Neural crest cell (in vitro differentiated cells): ENCODE results near the gene EARS2. TPM values are rescaled to one million over a fixed set of nuclear protein-coding genes. Genes with fewer than 3 reads are reported as not detected.
A peak's percentile ranks its signal among the peaks of the same experiment; 100 is the strongest.
"Not testable (repeated sequence)": the region's sequence is repeated elsewhere in the genome, so short reads cannot be mapped to it uniquely, and the experiment has no call there.

ENCODE experiments used
- DNase-seq: peaks from one replicate; pipeline ENCODE4 v3.0.0; 2021; ENCODE audit warnings: low read depth, mixed read lengths, low spot score
- H3K27ac Mint-ChIP-seq: one replicate; pipeline ENCODE4 v1.8.0; 2021; ENCODE audit warnings: mild to moderate bottlenecking, mixed read lengths; ENCODE audit not compliant: unreplicated experiment
- H3K27me3 Mint-ChIP-seq: 2 replicates; pipeline ENCODE4 v1.8.0; 2021; ENCODE audit warnings: low read depth, mild to moderate bottlenecking, mixed read lengths
- H3K36me3 Mint-ChIP-seq: 2 replicates; pipeline ENCODE4 v1.8.0; 2021; ENCODE audit warnings: low read depth, mild to moderate bottlenecking, mixed read lengths
- H3K4me1 Mint-ChIP-seq: 2 replicates; pipeline ENCODE4 v1.8.0; 2021; ENCODE audit warnings: mixed read lengths
- H3K4me3 Mint-ChIP-seq: one replicate; pipeline ENCODE4 v1.8.0; 2021; ENCODE audit warnings: mild to moderate bottlenecking, mixed read lengths
- H3K9me3 Mint-ChIP-seq: 2 replicates; pipeline ENCODE4 v1.8.0; 2021; ENCODE audit warnings: mixed read lengths
- CTCF ChIP-seq: fragments of 200-600 bp; sonication (generic); conservative IDR thresholded peaks from 2 replicates; pipeline ENCODE4 v1.5.0; 2021; ENCODE audit warnings: antibody characterized with exemption, mild to moderate bottlenecking
- total RNA-seq: library from RNA; stranded (reverse); gene quantifications from 2 replicates; pipeline ENCODE4 v1.2.1, GENCODE V29; 2021

Gene EARS2
- total RNA-seq, 1 donor from 2014 or later: 27.5 TPM

- TF ChIP-seq CTCF: no peak
- Mint-ChIP-seq H3K9me3 (no peaks in the 10 kb centered on the region), H3K27me3 (no peaks in the 10 kb centered on the region), H3K36me3 (peaks cover 2% of the 10 kb centered on the region), H3K27ac (no peak overlapping the region), H3K4me1 (peaks cover 15% of the 10 kb centered on the region), H3K4me3 (no peak overlapping the region)
- no peak for DNase-seq
Measured at GRCh38 chr16:23512168-23512695, 44.9 kb downstream of the EARS2 start.

GRCh38 chr16:23511731-23512130, 45.4 kb downstream of the EARS2 start:
- Mint-ChIP-seq H3K4me3 (peak overlapping the region; percentile 90), H3K4me1 (peaks cover 19% of the 10 kb centered on the region), H3K36me3 (peaks cover 2% of the 10 kb centered on the region), H3K27me3 (no peaks in the 10 kb centered on the region), H3K27ac (no peak overlapping the region), H3K9me3 (no peaks in the 10 kb centered on the region)
- no peak for TF ChIP-seq CTCF
- no peak for DNase-seq

DNA sequence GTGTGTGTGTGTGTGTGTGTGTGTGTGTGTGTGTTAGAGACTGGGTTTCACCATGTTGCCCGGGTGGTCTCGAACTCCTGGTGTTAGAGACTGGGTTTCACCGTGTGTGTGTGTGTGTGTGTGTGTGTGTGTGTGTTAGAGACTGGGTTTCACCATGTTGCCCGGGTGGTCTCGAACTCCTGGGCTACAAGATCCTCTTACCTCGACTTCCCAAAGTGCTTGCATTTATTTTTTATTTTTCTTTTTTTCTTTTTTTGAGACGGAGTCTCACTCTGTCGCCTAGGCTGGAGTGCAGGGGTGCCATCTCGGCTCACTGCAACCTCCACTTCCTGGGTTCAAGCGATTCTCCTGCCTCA, 46.3 kb downstream of the EARS2 start:
- H3K36me3 Mint-ChIP-seq, H3K27ac Mint-ChIP-seq: not testable (repeated sequence)
- peak overlapping the region; percentile 90 for H3K4me3 Mint-ChIP-seq

DNA sequence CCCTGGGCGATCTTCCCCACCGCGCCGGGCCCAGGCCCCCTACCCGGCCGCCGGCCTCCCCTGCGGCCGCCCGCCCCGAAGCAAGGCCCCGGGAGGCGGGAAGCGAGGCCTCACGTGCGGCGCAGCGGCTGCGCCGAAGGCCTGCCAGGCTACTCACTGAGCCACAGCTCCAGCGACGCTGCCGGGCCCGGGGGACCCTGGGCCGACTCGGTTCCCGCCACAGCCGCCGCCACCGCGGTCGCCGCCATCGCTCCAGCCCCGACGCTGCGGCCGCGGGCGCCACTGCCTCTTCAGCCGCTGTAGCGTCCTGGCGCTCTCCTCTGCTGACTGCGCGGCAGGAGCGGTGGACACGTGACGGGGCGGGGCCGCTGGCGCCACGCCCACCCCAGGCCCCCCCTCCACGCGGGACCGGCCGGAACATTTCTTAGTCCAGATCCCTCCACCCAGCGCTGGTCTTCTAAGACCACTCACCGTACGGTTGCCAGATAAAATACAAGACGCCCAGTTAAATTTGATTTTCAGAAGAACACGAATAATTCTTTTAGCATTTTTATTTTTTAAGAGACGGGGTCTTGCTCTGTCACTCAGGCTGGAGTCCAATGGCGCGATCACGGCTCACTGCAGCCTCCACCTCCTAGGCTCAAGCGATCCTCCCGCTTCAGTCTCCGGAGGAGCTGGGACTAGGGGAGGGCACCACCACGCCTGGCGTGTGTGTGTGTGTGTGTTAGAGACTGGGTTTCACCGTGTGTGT, 46.8 kb downstream of the EARS2 start, which contains the start of gene GGA2:
GGA2 (minus strand) TSS at position 331 of the 751 bp plus-strand sequence; CDS start at position 248, 83 bp downstream.
- H3K36me3 Mint-ChIP-seq: peaks cover 3% of the 10 kb centered on the region
- H3K4me1 Mint-ChIP-seq: peaks cover 33% of the 10 kb centered on the region
- peak; percentile 66 for DNase-seq
- H3K4me3 Mint-ChIP-seq: peak within 1 kb of the TSS; percentile 92
- no peaks in the 10 kb centered on the region for H3K9me3 Mint-ChIP-seq
- no peak for TF ChIP-seq CTCF
- peak within 1 kb of the TSS; percentile 83 for H3K27ac Mint-ChIP-seq
- no peaks in the 10 kb centered on the region for H3K27me3 Mint-ChIP-seq

More for the DNA sequence above, 46.3 kb downstream of the EARS2 start:
- not testable (repeated sequence) for H3K9me3 Mint-ChIP-seq, H3K27me3 Mint-ChIP-seq, DNase-seq
- peaks cover 27% of the 10 kb centered on the region for H3K4me1 Mint-ChIP-seq

- Mint-ChIP-seq H3K36me3 (peaks cover 3% of the 10 kb centered on the region), H3K27me3 (no peaks in the 10 kb centered on the region), H3K27ac (peak overlapping the region; percentile 83), H3K4me1 (peaks cover 39% of the 10 kb centered on the region), H3K9me3 (no peaks in the 10 kb centered on the region), H3K4me3 (peak overlapping the region; percentile 92)
- TF ChIP-seq CTCF: no peak
- DNase-seq: peak; percentile 5
Measured at GRCh38 chr16:23509782-23510163, 47.4 kb downstream of the EARS2 start.

DNA sequence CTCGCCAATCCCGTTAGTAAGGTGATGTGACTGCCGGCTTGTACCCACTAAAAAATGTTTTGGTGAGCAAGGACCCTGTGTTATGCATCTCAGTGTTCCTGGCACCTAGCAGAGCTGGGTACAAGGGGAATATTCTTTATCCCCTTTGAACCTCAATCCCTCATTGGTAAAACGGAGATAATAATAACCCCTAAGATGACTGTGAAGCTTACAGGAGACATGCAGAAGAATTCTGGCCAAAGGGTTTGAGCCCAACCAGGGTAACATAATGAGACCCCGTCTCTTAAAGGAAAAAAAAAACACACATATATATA, 47.8 kb downstream of the EARS2 start:
- no peak for DNase-seq
- H3K4me1 Mint-ChIP-seq: peaks cover 42% of the 10 kb centered on the region
- no peaks in the 10 kb centered on the region for H3K27me3 Mint-ChIP-seq
- H3K4me3 Mint-ChIP-seq: peak overlapping the region; percentile 92
- no peak overlapping the region for H3K27ac Mint-ChIP-seq
- H3K9me3 Mint-ChIP-seq: no peaks in the 10 kb centered on the region
- TF ChIP-seq CTCF: no peak
- peaks cover 3% of the 10 kb centered on the region for H3K36me3 Mint-ChIP-seq
